HG03196 (cell line): ENCODE results near the gene MFAP4.

Experiments
- ATAC-seq: cut with Tn5 transposase; IDR thresholded peaks from one replicate; pipeline ENCODE4 v1.9.1; 2021; ENCODE audit not compliant: unreplicated experiment

The MFAP4 gene

GRCh38 chr17:19387921-19388521, 1.0 kb upstream of the MFAP4 start:
- ATAC-seq, result no peak

- no peak for ATAC-seq
Observed at GRCh38 chr17:19386051-19386929, 700 bp downstream of the MFAP4 start.

DNA sequence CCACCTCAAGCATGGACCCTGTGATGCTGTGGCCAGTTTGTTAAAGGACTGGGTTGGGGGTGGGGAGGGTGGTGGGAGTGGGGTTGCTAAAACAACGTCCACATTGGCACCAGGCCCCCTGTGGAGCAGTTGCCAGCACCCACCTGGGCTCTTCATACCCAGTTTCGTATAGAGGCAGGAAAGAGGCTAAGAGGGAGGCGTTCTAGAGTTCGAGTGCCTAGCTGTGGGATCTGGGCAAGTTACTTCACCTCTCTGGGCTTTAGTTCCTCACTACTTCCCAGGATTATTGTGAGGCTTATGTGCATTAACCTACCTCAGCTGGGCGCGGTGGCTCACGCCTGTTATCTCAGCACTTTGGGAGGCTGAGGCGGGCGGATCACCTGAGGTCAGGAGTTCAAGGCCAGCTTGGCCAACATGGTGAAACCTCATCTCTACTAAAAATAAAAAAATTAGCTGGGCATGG, 1.4 kb downstream of the MFAP4 start:
- ATAC-seq, result no peak

DNA sequence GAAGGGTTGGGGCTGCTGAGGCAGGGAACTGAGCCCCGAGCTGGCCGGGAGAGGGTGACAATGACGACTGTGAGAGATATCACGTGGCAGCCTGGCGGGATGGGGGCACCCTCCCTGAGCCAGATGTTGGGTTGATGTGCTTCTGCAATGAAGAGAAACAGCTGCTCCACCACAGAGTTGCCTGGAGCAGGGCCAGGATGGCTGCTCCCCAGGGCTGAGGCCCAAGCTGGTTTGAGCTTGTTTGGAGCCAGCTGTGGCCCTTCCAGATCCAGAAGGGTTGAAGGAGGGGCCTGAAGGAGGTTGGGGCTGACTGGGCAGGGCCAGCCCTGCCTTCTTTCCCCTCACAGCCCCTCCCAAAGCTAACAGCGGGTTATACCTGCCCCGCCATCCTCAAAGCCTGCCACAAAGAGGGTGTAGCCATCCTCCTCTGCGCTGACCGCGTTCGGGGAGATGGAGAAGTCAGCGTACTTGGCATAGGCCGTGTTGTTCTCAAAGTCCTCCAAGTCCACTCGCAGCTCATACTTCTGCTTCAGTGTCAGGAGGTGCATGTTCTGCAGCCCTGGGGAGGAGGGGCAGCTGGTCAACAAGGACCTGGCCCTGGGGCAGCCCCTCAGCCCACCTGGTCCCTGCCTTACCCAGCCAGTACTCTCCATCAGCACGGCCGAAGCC, 2.1 kb downstream of the MFAP4 start:
- ATAC-seq, result no peak

DNA sequence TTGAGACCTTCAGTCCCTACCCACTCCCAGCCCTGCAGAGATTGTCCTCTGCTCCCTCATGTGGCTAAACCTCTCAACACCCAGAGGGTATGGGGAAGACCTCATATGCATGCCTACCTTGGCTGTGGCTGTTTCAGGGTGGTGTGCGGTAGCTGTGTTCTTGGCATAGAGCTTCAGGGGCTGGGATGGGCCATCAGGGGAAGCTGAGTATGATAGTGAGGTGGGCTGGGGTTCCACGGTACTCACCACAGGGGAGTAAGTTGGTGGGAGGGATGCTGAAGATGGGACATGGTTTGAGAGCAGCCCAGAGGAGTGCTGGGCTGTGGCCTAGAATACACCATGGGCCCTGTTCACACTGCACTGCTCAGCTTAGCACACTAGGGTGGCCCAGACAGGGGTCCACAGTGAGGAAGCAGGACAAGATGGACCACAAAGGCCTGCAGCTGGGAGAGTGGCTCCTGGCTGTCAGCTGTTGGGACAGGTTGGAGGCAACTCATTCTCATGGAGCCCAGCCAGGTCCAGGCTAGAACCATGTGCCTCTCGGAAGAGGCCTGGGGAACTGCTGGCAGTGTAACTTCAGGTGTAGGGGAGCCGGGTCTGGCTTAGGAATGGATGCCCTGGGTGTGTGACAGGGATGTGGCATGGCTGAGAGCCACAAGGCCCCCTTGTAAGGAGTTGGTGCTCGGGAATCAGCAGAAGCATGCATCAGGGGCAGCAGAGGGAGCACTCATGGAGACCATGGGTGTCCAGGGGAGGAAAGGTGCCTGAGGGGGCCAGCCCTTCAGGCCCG, 3.1 kb downstream of the MFAP4 start:
- ATAC-seq, result no peak

DNA sequence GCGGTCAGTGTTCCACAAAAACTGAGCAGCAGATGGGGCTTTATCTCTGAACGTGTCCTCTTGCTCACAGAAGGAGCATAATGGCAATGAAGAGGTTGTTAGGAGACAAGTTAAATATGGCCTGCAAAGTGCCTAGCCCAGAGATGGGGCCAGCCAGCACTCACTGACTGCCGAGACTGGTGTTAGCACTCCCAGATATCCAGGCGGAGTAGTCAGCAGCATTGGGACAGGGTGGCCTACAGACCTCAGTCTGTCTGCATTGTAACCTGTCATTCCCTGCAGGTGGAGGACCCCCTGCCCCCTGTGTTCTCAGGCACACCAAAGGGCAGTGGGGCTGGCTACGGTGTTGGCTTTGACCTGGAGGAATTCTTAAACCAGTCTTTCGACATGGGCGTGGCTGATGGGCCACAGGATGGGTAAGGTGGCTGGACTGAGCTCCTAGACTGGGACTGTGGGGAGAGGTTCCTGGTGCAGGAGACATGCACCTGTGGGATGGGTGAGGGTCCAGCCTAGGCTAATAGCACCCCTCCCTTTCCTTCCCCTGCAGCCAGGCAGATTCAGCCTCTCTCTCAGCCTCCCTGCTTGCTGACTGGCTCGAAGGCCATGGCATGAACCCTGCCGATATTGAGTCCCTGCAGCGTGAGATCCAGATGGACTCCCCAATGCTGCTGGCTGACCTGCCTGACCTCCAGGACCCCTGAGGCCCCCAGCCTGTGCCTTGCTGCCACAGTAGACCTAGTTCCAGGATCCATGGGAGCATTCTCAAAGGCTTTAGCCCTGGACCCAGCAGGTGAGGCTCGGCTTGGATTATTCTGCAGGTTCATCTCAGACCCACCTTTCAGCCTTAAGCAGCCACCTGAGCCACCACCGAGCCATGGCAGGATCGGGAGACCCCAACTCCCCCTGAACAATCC, 4.2 kb downstream of the MFAP4 start:
- no peak for ATAC-seq

DNA sequence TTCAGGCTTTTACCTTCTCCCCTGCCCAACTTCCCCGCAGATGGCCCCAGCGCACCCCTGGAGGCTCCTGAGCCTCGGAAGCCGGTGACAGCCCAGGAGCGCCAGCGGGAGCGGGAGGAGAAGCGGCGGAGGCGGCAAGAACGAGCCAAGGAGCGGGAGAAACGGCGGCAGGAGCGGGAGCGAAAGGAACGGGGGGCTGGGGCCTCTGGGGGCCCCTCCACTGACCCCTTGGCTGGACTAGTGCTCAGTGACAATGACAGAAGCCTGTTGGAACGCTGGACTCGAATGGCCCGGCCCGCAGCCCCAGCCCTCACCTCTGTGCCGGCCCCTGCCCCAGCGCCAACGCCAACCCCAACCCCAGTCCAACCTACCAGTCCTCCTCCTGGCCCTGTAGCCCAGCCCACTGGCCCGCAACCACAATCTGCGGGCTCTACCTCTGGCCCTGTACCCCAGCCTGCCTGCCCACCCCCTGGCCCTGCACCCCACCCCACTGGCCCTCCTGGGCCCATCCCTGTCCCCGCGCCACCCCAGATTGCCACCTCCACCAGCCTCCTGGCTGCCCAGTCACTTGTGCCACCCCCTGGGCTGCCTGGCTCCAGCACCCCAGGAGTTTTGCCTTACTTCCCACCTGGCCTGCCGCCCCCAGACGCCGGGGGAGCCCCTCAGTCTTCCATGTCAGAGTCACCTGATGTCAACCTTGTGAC, 5.1 kb downstream of the MFAP4 start:
- ATAC-seq, result no peak

- ATAC-seq, result no peak
Observed at GRCh38 chr17:19381361-19381740, 5.6 kb downstream of the MFAP4 start.

DNA sequence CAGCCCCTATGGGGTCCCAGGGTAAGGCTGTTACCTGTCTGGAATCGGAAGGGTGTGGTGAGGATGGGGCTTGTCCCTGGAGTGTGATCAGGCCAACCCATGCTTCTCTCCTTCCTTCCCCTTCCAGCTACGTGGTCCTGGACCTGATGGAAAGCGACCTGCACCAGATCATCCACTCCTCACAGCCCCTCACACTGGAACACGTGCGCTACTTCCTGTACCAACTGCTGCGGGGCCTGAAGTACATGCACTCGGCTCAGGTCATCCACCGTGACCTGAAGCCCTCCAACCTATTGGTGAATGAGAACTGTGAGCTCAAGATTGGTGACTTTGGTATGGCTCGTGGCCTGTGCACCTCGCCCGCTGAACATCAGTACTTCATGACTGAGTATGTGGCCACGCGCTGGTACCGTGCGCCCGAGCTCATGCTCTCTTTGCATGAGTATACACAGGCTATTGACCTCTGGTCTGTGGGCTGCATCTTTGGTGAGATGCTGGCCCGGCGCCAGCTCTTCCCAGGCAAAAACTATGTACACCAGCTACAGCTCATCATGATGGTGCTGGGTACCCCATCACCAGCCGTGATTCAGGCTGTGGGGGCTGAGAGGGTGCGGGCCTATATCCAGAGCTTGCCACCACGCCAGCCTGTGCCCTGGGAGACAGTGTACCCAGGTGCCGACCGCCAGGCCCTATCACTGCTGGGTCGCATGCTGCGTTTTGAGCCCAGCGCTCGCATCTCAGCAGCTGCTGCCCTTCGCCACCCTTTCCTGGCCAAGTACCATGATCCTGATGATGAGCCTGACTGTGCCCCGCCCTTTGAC, 6.3 kb downstream of the MFAP4 start:
- no peak for ATAC-seq

DNA sequence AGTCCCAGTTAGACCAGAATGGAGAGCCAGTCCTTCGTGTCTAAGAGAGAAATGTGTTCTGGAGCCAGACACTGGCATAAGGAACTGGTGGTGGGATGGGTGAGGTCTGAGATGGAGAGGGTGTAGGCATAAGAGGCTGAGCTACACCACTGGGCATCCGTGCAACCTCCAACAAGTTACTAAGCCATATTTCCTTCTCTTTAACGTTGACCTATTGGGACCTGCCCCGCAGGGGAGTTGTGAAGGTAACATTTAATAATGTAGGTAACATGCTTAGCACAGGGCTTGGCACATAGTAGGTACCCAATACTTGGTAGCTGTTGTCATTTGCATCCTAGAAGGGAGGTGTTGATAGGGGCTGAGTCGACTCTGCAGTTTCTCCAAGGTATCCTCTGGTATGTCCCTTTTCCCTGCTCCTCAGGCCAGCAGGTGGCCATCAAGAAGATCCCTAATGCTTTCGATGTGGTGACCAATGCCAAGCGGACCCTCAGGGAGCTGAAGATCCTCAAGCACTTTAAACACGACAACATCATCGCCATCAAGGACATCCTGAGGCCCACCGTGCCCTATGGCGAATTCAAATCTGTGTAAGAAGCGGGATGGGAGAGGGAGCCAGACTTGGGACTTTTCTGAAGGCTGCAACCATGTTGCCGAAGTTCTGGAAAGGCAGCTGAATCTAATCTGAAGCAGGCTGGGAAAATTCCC, 7.5 kb downstream of the MFAP4 start:
- no peak for ATAC-seq

GRCh38 chr17:19378416-19379360, 8.3 kb downstream of the MFAP4 start, which contains the start of gene MAPK7:
Gene MAPK7 (plus strand): TSS chr17:19378498. CDS start chr17:19378901, 403 bp downstream.
- ATAC-seq, result no peak

- peak; percentile 93 for ATAC-seq
Observed at GRCh38 chr17:19377602-19378415, 9.2 kb downstream of the MFAP4 start.

DNA sequence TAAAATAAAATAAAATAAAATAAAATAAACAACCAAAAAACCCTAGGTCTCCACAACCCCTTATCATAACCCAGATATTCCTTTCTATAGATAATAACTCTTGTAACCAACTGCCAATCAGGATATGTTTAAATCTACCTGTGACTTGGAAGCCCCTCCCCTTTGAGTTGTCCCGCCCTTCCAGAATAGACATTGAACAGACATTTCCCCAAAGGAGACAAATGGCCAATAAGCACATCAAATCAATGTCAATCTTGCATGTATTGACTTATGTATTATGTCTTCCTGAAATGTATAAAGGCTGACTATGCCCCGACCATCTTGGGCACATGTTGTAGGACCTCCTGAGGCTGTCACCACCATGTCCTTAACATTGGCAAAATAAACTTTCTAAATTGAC, 10.2 kb downstream of the MFAP4 start:
- no peak for ATAC-seq

DNA sequence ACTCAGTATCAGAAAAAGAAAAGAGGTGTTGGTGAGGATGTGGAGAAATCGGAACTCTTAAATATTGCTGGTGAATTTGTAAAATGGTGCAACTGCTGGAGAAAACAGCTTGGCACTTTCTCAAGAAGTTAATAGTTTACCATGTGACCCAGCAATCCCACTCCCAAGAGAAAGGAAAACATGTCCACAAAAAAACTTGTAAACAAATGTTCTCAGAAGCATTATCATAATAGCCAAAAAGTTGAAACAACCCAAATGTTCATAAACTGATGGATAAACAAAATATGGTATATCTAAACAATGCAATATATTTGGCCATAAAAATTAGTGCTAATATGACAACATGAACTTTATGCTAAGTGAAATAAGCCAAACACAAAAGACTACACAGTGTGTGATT, 11.3 kb downstream of the MFAP4 start:
- ATAC-seq, result no peak

DNA sequence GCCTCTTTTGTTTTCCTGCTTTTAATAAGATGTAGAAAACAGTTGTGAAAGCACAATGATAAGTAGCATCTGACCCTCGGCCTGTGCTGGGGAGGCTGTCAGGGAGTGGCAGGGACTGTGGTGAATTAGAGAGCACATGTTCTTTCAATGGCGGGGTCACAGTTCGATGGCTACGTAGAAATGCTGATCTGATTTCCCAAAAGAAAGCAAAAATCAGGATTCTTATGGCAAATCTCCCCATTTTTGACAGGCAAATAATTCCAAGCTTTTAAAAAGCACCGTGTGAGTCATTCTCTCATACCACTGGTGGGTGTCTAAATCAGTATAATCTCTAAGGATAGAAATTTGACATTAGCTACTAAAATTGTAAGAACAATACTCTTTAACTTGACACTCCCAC, 12.9 kb downstream of the MFAP4 start:
- ATAC-seq, result no peak
